HEK293T (cell line): ENCODE measurements around the gene AQP1.

Experiments used
- ARNT ChIP-seq: fragments of 450-650 bp; IDR thresholded peaks from 2 replicates; pipeline ENCODE4 v1.6.1; 2017; ENCODE audit warnings: mild to moderate bottlenecking
- BHLHE40 ChIP-seq: fragments of 450-650 bp; IDR thresholded peaks from 2 replicates; pipeline ENCODE4 v1.6.1; 2016; ENCODE audit warnings: mild to moderate bottlenecking, moderate library complexity, borderline replicate concordance
- ELF4 ChIP-seq: fragments of 450-650 bp; IDR thresholded peaks from 2 replicates; pipeline ENCODE4 v1.6.1; 2017; ENCODE audit warnings: antibody characterized with exemption
- FOXA1 ChIP-seq: fragments of 450-650 bp; IDR thresholded peaks from 2 replicates; pipeline ENCODE4 v1.6.1; 2016; ENCODE audit warnings: mild to moderate bottlenecking
- FOXK2 ChIP-seq: fragments of 450-650 bp; IDR thresholded peaks from 2 replicates; pipeline ENCODE4 v1.6.1; 2016; ENCODE audit warnings: mild to moderate bottlenecking
- FOXM1 ChIP-seq: fragments of 450-650 bp; IDR thresholded peaks from 2 replicates; pipeline ENCODE4 v1.6.1; 2017; ENCODE audit warnings: mild to moderate bottlenecking, borderline replicate concordance
- HDGF ChIP-seq: fragments of 450-650 bp; IDR thresholded peaks from 2 replicates; pipeline ENCODE4 v1.6.1; 2017; ENCODE audit warnings: antibody characterized with exemption, borderline replicate concordance
- L3MBTL2 ChIP-seq: fragments of 450-650 bp; conservative IDR thresholded peaks from 2 replicates; pipeline ENCODE4 v1.6.1; 2016; ENCODE audit warnings: mild to moderate bottlenecking
- SP1 ChIP-seq: fragments of 450-650 bp; IDR thresholded peaks from 2 replicates; pipeline ENCODE4 v1.6.1; 2017
- SUZ12 ChIP-seq: fragments of 450-650 bp; IDR thresholded peaks from 2 replicates; pipeline ENCODE4 v1.6.1; 2016; ENCODE audit warnings: mild to moderate bottlenecking
- TARDBP ChIP-seq: fragments of 450-650 bp; IDR thresholded peaks from 2 replicates; pipeline ENCODE4 v1.6.1; 2016
- ZNF384 ChIP-seq: fragments of 450-650 bp; IDR thresholded peaks from 2 replicates; pipeline ENCODE4 v1.6.1; 2016
- TF ChIP-seq, protein P1 (sequence below): fragments of 450-650 bp; IDR thresholded peaks from 2 replicates; pipeline ENCODE4 v1.6.1; 2016

DNA sequence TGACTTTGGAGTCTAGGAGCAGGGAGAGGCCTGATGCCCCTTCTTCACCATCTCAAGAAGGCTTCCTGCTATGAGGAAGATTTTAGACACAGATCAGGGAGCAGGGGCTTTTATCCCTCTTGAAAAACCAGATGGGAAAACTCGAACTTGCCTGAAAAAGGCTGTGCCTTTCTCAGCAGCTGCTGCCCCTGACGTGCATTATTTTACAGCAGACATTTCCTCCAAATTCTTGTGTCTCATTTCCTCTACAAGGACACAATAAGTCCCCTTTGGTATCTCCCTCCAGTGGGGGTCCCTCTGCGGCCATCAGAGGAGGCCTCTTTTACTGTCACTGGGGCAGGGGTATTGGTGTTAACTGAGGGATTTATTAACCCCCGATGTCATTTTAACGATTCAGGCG, 38.0 kb upstream of the AQP1 start:
- TF ChIP-seq FOXM1: no peak
- TF ChIP-seq, protein P1, sequence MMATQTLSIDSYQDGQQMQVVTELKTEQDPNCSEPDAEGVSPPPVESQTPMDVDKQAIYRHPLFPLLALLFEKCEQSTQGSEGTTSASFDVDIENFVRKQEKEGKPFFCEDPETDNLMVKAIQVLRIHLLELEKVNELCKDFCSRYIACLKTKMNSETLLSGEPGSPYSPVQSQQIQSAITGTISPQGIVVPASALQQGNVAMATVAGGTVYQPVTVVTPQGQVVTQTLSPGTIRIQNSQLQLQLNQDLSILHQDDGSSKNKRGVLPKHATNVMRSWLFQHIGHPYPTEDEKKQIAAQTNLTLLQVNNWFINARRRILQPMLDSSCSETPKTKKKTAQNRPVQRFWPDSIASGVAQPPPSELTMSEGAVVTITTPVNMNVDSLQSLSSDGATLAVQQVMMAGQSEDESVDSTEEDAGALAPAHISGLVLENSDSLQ: no peak
- no peak for TF ChIP-seq SUZ12
- no peak for TF ChIP-seq TARDBP
- TF ChIP-seq SP1: no peak
- TF ChIP-seq BHLHE40: no peak
- no peak for TF ChIP-seq FOXA1
- no peak for TF ChIP-seq HDGF
- TF ChIP-seq ZNF384: no peak
- no peak for TF ChIP-seq ELF4
- TF ChIP-seq L3MBTL2: no peak
- TF ChIP-seq FOXK2: no peak
- TF ChIP-seq ARNT: no peak
